Kidney (tissue), 14 donors: ENCODE data around the gene VSNL1. TPM values are rescaled to one million over a fixed set of nuclear protein-coding genes. Genes with fewer than 3 reads are reported as not detected.

ENCODE experiments used
- DNase-seq, 5 donors: peaks; one replicate each; pipeline ENCODE4 v3.0.0-alpha.2; 2013 to 2020
- FAIRE-seq: peaks from 2 replicates; lab custom pipeline; 2012; peaks lifted over from hg19 to GRCh38; lab: Jason Lieb, UNC
- H3K27ac ChIP-seq, 2 donors: one replicate each; pipeline ENCODE4 v1.7.0; 2013; ENCODE audit warnings: low read depth in 2 of 2, low read length in 2 of 2, inconsistent platforms in 1 of 2
- H3K27me3 ChIP-seq: one replicate; pipeline ENCODE4 v1.7.1; 2013; ENCODE audit warnings: low read length, inconsistent platforms; ENCODE audit not compliant: control insufficient read depth, insufficient read depth
- H3K36me3 ChIP-seq, 3 donors: one replicate each; pipeline versions ENCODE4 v1.7.0 to v1.7.1; 2013; ENCODE audit warnings: low read length in 3 of 3, control low read depth in 1 of 3, inconsistent platforms in 1 of 3; ENCODE audit not compliant: insufficient read depth in 3 of 3, control insufficient read depth in 2 of 3
- H3K4me1 ChIP-seq, 3 donors: one replicate each; pipeline versions ENCODE4 v1.7.0 to v1.7.1; 2013; ENCODE audit warnings: low read length in 3 of 3, inconsistent platforms in 1 of 3, low read depth in 1 of 3; ENCODE audit not compliant: control insufficient read depth in 2 of 3, insufficient read depth in 2 of 3
- H3K4me3 ChIP-seq, 3 donors: one replicate each; pipeline versions ENCODE4 v1.7.0 to v1.8.1; 2013; ENCODE audit warnings: low read length in 3 of 3, control low read depth in 1 of 3, inconsistent platforms in 1 of 3
- H3K9ac ChIP-seq, 3 donors: one replicate each; pipeline versions ENCODE4 v1.7.0 to v1.7.1; 2013; ENCODE audit warnings: low read length in 3 of 3, control low read depth in 1 of 3, inconsistent platforms in 1 of 3
- H3K9me3 ChIP-seq, 3 donors: one replicate each; pipeline versions ENCODE4 v1.7.0 to v1.7.1; 2013; ENCODE audit warnings: low read length in 3 of 3, control low read depth in 1 of 3, inconsistent platforms in 1 of 3; ENCODE audit not compliant: control insufficient read depth in 2 of 3, insufficient read depth in 1 of 3
- CTCF ChIP-seq: IDR thresholded peaks from 3 replicates; pipeline ENCODE4 v1.5.1; 2012; ENCODE audit warnings: mild to moderate bottlenecking, moderate library complexity, borderline replicate concordance; ENCODE audit not compliant: insufficient read depth; ENCODE audit errors: extremely low read depth
- intact Hi-C: fragments of 100-400 bp; cut with DNase I; formaldehyde crosslinking; loops from one replicate; pipeline ENCODE4 v1.11.1; 2022
- polyA plus RNA-seq: library from polyadenylated mRNA; stranded (reverse); fragments of 350-450 nt; fragmentation: Illumina TruSeq; extraction: RNeasy Lipid Tissue Mini Kit (QIAGEN cat#74804); gene quantifications from one replicate; pipeline ENCODE4 v1.2.3, GENCODE V29; 2014; ENCODE audit warnings: low read depth, low replicate concordance; ENCODE audit not compliant: insufficient read depth
- total RNA-seq: library from RNA; stranded (reverse); fragmentation: NEBNext Ultra II Directional; extraction: Animal tissue kit (Norgen Biotek cat#: 25700); gene quantifications from one replicate; pipeline ENCODE4 v1.2.1, GENCODE V29; 2021
- donor health status: control.
- donor health status: control.
- donor health status: control.
- donor health status: control.
- donor health status: control.
- donor health status: DM: yes; HTN: yes; CAD: no.
- donor health status: Normal renal cell carcinoma (clear cell type).

VSNL1 gene
- total and polyA plus RNA-seq, 2 donors from 2014 or later = 0.44 to 1.0 TPM

- Histone ChIP-seq H3K27ac (no peak within 1 kb of the TSS), H3K9ac (peak within 1 kb of the TSS in 2 of 3 donors; percentile 10 to 34), H3K9me3 (no peaks in the 10 kb centered on the region), H3K4me3 (peak within 1 kb of the TSS; percentile 60 to 70 (median 61)), H3K36me3 (no peaks in the 10 kb centered on the region), H3K27me3 (no peaks in the 10 kb centered on the region), H3K4me1 (peaks cover 0 to 4% (median 0%) of the 10 kb centered on the region in 3 donors)
- DNase-seq (peak; percentile 87 to 94 (median 91)), FAIRE-seq (no peak)
- intact Hi-C loops = no loop called here
- no peak for TF ChIP-seq CTCF
These were observed 22.0 kb upstream of the VSNL1 start, which contains the start of gene RAD51AP2 for GRCh38 chr2:17518212-17519154. Gene RAD51AP2, minus strand, starts transcription at chr2:17518440. Its CDS starts 25 bp downstream, at chr2:17518415.

- no peaks in the 10 kb centered on the region for H3K9me3 ChIP-seq
- no peaks in the 10 kb centered on the region for H3K27me3 ChIP-seq
- H3K9ac ChIP-seq = no peak overlapping the region
- peaks cover 0 to 4% (median 0%) of the 10 kb centered on the region in 3 donors for H3K4me1 ChIP-seq
- FAIRE-seq (no peak), DNase-seq (peak in 2 of 5 donors; percentile 12 to 13)
- TF ChIP-seq CTCF = no peak
- no peak overlapping the region for H3K4me3 ChIP-seq
- H3K27ac ChIP-seq = no peak overlapping the region
- no peaks in the 10 kb centered on the region for H3K36me3 ChIP-seq
- intact Hi-C loops = no loop called here
These were observed 21.0 kb upstream of the VSNL1 start for GRCh38 chr2:17519486-17519885.

GRCh38 chr2:17520761-17521160, 19.7 kb upstream of the VSNL1 start:
- H3K36me3 ChIP-seq = no peaks in the 10 kb centered on the region
- H3K4me3 ChIP-seq = no peak overlapping the region
- no peak for DNase-seq
- no peak for TF ChIP-seq CTCF
- no peaks in the 10 kb centered on the region for H3K27me3 ChIP-seq
- H3K27ac ChIP-seq = no peak overlapping the region
- intact Hi-C loops = no loop called here
- no peaks in the 10 kb centered on the region for H3K9me3 ChIP-seq
- H3K9ac ChIP-seq = no peak overlapping the region
- H3K4me1 ChIP-seq = peaks cover 0 to 4% (median 0%) of the 10 kb centered on the region in 3 donors
- no peak for FAIRE-seq
